Measurements from ENCODE around the gene RFTN1. TPM values are rescaled to one million over a fixed set of nuclear protein-coding genes. Genes with fewer than 3 reads are reported as not detected.

Gene RFTN1
- total RNA-seq, 1 experiment from 2014 or later: 0.15 TPM

- DNase-seq (ENCODE audit: extremely low read depth, low read depth): no peak
Measured at GRCh38 chr3:16529264-16529663, 15.8 kb upstream of the RFTN1 start.

DNA sequence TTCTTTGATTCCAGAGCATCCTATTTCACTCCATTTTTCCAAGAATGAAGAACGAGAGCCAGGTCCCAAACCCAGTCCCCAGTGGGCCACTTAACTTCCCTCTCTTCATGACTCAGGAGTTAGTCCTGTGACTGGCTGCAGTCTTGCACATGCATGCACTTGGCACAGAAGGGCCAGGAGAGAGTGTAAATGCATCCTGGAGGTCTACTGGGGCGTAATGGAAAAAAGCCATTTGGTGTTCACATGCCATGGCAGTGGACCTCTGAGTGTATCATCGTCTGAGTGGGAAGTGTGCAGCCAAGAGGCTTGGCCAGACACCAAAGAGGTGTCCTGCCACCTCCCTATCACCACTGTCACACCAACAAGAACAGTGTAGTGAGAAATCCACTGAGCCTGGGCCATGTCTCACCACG is 15.1 kb upstream of the RFTN1 start:
- DNase-seq (ENCODE audit: extremely low read depth, low read depth): no peak

GRCh38 chr3:16528106-16528505 is 14.6 kb upstream of the RFTN1 start:
- DNase-seq (ENCODE audit: extremely low read depth, low read depth): no peak

DNA sequence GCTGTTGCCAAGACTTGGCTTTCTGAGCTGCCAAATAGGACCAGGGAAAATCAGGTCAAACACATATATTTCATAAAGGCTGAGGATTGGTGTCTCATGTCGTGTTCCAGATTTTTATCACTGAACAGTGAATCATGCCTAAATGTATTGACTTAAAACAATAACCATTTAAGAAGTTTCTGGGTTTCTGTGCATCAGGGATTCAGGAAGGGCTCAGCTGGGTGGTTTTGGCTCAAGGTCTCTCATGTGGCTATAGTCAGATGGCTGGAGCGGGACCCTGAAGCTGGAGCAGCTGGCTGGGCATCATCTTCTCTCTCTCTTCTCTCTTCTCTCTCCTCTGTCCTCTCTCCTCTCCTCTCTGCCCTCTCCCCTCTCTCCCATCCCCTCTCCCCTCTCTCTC is 10.7 kb upstream of the RFTN1 start:
- DNase-seq (ENCODE audit: extremely low read depth, low read depth): no peak

GRCh38 chr3:16523778-16524177 is 10.3 kb upstream of the RFTN1 start:
- no peak for DNase-seq (ENCODE audit: extremely low read depth, low read depth)

DNA sequence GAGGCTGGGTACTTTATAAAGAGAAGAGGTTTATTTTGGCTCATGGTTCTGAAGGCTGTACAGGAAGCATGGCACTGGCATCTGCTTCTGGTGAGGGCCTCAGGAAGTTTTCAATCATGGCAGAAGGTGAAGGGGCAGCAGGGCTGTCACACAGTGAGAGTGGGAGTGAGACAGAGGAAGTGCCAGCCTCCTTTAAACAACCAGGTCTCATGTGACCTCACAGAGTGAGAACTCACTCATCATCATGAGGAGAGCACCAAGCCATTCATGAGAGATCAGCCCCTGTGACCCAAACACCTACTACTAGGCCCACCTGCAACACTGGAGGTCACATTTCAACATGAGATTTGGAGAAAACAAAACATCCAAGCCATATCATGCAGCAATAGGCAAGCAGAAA is 9.3 kb upstream of the RFTN1 start:
- DNase-seq (ENCODE audit: extremely low read depth, low read depth): no peak

DNA sequence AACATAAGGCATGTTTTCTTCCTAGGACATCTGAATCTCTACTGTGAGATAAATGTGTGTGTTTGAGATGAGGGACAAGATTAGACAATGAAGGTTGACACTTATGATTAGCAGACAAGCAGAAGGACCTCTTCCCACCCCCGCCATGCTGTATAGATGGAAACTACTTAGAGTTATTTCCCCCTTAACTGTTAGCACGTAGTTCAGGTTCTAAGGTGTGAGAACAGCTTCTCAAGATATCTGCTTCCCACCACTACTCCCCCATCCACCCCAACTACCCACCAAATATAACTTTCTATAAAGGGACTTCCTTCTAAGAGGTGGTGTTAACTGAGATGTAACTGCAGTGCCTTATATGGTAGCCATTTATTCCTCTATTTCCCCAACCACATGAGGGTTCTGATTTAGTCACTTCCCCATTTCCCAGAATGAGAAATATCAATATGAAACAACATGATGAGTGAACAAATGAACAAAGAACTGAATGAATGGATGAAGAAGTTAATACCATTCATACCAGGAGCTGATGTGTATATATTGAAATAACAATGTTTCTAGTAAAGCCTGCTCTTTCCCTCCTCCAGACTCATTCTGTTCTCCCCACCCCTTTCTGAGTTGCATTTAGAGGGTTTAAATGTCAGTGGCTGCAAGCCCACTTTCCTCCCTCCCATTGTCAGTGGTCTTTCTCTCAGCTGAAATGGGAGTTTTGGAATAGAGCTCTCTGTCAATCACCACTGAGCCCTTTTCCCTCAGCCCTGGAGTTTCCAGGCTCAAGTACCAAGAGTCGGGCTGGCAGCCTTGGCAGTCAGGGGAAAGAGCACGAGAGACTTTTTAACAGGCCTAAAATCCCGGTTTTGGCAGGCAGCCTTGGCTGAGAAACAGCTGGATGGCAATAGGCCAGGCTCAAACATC is 7.7 kb upstream of the RFTN1 start:
- DNase-seq (ENCODE audit: extremely low read depth, low read depth): no peak

- no peak for DNase-seq (ENCODE audit: extremely low read depth, low read depth)
Measured at GRCh38 chr3:16520241-16520969, 6.9 kb upstream of the RFTN1 start.

DNA sequence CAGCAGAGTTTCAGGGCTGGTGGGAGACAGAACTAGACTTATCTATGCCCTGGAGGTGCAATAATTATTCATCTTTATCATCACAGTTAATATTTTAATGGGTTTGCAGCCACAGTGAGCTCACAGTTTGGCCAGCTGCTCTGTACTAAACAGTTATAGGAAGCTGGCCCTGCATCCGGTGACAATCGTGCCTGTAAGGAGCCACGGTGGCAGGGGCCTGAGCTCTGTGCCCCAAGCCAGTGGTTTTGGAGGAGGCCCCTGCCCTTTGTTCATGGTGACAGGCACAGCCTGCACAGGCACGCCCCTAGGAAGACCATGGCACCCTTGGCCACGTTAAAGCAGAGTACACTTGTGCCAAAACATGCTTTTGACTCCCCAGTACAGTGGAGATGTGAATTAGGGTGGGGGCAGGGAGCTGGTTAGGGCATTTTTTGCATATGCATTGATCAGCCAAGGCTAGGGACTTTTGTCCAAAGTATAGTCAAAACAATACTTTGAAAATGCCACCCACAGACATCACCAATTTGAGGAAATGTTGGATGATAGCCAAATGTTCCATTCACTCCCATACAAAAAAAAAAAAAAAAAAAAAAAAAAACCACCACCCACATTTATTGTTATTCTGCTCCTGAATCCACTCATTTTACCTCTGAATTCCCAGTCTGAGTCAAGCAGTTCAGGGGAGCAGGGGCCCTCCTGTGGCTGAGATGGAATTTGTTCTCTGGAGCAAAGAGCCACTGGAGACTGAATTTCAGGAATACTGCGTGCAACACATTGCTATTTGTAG is 3.4 kb upstream of the RFTN1 start:
- no peak for DNase-seq (ENCODE audit: extremely low read depth, low read depth)

DNA sequence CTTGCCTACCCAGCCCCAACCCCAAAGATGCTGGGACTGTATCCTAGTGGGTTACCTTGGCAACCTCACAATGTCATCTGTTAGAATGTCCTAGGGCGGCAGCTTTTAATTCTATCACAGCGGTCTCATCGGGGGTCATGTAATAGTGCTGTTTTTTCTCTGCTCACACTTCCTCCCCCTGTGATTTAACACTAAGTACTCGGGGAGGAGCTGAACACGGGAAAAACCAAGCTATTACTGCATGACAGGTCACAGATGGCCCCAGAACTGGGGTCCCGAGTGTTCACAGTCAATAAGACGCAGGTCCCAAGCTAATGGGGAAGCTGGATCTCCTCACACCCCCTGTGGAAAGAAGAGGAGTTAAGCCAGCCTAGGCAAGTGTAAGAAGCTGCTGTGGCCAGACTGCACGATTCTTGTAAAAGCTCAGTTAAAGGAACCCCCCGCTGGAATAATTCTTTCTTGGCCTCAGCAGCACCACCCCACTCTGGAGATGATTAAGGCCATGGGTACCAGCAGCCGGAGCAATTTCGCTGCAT is 2.5 kb upstream of the RFTN1 start:
- no peak for DNase-seq (ENCODE audit: extremely low read depth, low read depth)

DNA sequence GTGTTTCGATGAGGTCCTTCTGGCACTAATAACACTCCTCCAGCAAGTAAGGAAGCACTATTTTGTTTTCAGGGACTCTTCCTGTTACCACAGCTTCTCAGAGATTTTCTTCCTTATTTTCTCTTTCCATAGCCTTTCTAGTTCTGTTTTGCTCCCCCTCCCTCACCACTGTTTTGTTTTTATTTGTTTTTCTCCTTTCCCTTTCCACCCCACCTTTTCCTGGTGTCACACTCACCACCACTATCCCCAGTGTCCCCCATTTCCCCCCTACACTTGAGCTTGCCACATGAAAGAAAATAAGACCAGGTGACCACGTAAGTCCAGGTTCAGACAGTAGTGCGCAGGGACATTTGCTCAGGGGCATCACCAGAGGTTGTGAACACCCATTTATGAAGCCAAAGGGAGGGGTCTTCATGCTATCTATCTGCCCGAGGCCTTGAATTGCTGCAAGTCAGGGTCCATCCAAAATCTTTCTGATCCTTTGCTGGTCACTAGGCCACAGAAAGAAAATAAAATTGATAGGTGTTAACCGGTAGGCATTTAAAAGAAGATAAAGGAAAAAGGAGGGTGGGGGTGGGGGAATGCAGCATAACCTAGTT is 1.4 kb upstream of the RFTN1 start:
- no peak for DNase-seq (ENCODE audit: extremely low read depth, low read depth)

GRCh38 chr3:16514021-16514700 is 662 bp upstream of the RFTN1 start:
- no peak for DNase-seq (ENCODE audit: extremely low read depth, low read depth)

DNA sequence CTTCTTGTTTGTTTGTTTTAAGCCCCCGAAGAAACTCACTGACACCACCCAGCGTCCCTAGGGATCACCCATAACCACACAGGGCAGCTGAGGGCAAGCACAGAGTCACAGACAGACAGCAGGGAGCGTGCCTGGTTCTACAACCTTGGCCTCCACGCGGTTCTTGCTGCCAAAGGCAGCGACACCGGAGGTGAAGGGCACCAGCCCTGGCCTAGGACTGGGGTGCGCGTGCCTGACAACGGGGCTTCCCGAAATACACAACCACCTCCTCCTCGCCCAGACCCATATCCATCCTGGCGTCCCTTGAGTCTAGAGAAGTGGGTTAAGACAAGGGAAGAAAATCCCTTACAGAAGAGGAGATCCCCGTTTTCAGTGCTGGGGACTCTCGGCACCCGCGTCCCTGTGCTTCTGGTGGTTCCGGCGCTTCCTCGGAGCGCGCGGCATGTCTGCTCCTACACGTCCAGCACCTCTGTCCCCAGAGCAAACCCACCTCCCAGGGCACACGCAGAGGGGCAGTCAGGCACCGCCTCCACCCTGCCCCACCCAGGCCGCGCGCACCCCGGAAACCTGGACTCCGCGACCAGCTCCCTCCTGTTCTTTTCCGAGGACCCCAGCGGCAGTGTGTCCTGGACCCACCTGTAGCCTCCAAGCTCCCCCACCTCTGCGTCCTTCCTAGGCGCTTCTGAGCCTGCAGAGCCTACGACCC is 911 bp downstream of the RFTN1 start:
- DNase-seq (ENCODE audit: extremely low read depth, low read depth): no peak

GRCh38 chr3:16511681-16512434 is 1.6 kb downstream of the RFTN1 start:
- DNase-seq (ENCODE audit: extremely low read depth, low read depth): no peak

GRCh38 chr3:16510620-16511319 is 2.7 kb downstream of the RFTN1 start:
- no peak for DNase-seq (ENCODE audit: extremely low read depth, low read depth)

DNA sequence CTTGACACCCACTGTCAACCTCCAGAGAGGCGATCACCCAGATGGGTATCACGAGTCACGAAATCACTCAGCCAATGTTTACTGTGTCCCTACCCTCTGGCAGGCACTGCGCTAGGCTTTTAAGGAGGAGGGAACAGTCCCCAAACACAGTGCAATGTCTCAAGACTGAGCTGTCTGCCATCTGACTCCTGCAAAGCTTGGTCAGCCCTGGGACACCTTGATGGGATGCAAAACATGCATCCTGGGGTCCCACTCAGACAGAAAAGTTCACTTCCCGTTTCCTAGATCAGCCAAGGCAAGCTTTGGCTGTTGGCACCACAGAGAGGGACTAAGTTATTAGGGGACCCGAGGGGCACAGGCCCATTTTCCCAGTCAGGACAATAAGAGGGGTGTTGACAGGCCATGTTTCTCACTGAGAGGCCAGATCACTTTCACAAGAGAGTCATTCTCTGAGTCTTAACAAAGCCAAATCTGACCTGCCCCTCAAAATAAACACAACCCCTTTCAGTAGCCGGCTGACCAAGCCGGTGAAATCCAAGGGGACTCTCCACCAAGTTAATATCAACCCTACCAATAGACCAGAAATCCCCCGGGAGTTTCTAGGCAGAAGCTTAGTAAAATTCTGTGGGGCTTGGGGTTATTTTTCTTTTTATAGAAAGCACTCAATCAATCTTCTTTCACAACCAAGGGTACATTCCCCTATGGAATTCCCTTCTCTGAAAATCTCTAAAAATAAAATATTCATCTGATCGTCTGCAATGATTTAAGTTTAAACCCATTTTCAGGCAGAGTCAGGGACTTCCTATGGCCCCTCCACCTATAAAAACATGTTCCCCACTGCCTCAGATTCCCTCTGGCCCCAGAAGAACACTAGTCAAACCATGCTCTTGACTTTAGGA is 3.5 kb downstream of the RFTN1 start:
- no peak for DNase-seq (ENCODE audit: extremely low read depth, low read depth)

- DNase-seq (ENCODE audit: extremely low read depth, low read depth): no peak
Measured at GRCh38 chr3:16508591-16508995, 4.9 kb downstream of the RFTN1 start.

All from NCI-H460 (cell line).